K562 (cell line): Measurements from ENCODE around the gene P2RX1. TPM values are rescaled to one million over a fixed set of nuclear protein-coding genes. Genes with fewer than 3 reads are reported as not detected.

Source experiments
- MGA ChIP-seq: fragments of 450-650 bp; IDR thresholded peaks from 2 replicates; pipeline ENCODE4 v1.6.1; 2016; ENCODE audit warnings: mild to moderate bottlenecking, moderate library complexity
- POLR2A ChIP-seq: fragments of 450-650 bp; conservative IDR thresholded peaks from 2 replicates; pipeline ENCODE4 v1.6.1; 2016
- polyA plus RNA-seq, 8 experiments: library from polyadenylated mRNA; depleted of rRNA in 4 of 8; stranded (reverse) in 5 of 8; unstranded in 3 of 8; fragments of >200 nt; fragmentation: Nextera tagmentation in 2 of 8; fragmentation: Illumina TruSeq in 1 of 8; extraction: Ambion mirVana in 2 of 8; extraction: Trizol in 1 of 8; gene quantifications; 2 replicates each; pipeline versions ENCODE4 v1.2.1 to v1.2.3, GENCODE V29; 2011 to 2014; ENCODE audit warnings: inconsistent platforms in 1 of 8, missing spikeins in 1 of 8
- total RNA-seq, 7 experiments: library from RNA; depleted of rRNA in 6 of 7; stranded (reverse); fragments of >200 nt in 6 of 7; fragmentation: Illumina TruSeq in 2 of 7; extraction: Trizol in 2 of 7; gene quantifications; 2 replicates each; pipeline versions ENCODE4 v1.2.1 to v1.2.3, GENCODE V29; 2011 to 2021; ENCODE audit warnings: low replicate concordance in 1 of 7

P2RX1 gene
- total and polyA plus RNA-seq, 9 of the 15 experiments (the other 6 are each of a cell fraction or from before 2014, with no cell fraction given), result 0.27 to 20.3 (median 10.3) TPM

- TF ChIP-seq MGA (peak; percentile 47; the same call in 1 of the 2 replicates), POLR2A (0 out of 2 replicates have a peak, but pooled peaks have one; percentile 3)
These were observed 22.5 kb downstream of the P2RX1 start (continued) for GRCh38 chr17:3893720-3894116.
